AG09309 (cell line): ENCODE results near the gene ZSWIM8.
A peak's percentile ranks its signal among the peaks of the same experiment; 100 is the strongest.

Experiments used
- DNase-seq: peaks from one replicate; pipeline ENCODE4 v3.0.0-alpha.2; 2010; ENCODE audit warnings: low read depth
- H3K4me3 ChIP-seq: 2 replicates; pipeline ENCODE4 v1.5.1; 2011; ENCODE audit warnings: mild to moderate bottlenecking, low read depth, low read length, moderate library complexity; ENCODE audit not compliant: control insufficient read depth
- TF ChIP-seq, protein P1 (sequence below): IDR thresholded peaks from 2 replicates; pipeline ENCODE4 v1.5.1; 2011; ENCODE audit warnings: mild to moderate bottlenecking, low read depth, low read length, inconsistent platforms; ENCODE audit not compliant: insufficient read depth, control insufficient read depth; ENCODE audit errors: missing control alignments

Gene ZSWIM8

GRCh38 chr10:73809061-73809818, 23.8 kb downstream of the ZSWIM8 start:
- TF ChIP-seq, protein P1, sequence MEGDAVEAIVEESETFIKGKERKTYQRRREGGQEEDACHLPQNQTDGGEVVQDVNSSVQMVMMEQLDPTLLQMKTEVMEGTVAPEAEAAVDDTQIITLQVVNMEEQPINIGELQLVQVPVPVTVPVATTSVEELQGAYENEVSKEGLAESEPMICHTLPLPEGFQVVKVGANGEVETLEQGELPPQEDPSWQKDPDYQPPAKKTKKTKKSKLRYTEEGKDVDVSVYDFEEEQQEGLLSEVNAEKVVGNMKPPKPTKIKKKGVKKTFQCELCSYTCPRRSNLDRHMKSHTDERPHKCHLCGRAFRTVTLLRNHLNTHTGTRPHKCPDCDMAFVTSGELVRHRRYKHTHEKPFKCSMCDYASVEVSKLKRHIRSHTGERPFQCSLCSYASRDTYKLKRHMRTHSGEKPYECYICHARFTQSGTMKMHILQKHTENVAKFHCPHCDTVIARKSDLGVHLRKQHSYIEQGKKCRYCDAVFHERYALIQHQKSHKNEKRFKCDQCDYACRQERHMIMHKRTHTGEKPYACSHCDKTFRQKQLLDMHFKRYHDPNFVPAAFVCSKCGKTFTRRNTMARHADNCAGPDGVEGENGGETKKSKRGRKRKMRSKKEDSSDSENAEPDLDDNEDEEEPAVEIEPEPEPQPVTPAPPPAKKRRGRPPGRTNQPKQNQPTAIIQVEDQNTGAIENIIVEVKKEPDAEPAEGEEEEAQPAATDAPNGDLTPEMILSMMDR: no peak
- DNase-seq: no peak
- no peak overlapping the region for H3K4me3 ChIP-seq

DNA sequence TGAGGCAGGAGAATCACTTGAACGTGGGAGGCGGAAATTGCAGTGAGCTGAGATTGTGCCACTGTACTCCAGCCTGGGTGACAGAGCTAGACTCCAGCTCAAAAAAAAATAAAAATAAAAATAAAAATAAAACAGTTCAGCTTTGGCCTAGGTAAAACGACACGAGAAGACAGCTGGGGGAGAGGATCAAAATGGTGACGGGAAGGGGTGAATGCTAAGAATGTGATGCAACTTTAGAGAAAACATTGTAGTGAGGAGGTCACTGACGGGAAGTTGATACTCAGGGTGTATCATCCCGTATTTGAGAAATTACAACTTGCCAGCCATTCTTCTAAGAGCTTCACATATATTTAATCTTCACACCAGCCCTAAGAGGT, 24.9 kb downstream of the ZSWIM8 start:
- TF ChIP-seq, protein P1: no peak
- H3K4me3 ChIP-seq: peak overlapping the region; percentile 76
- peak; percentile 37 for DNase-seq

- DNase-seq: no peak
- H3K4me3 ChIP-seq: peak overlapping the region; percentile 76
- TF ChIP-seq, protein P1: no peak
These were observed 25.5 kb downstream of the ZSWIM8 start for GRCh38 chr10:73810735-73811465.

DNA sequence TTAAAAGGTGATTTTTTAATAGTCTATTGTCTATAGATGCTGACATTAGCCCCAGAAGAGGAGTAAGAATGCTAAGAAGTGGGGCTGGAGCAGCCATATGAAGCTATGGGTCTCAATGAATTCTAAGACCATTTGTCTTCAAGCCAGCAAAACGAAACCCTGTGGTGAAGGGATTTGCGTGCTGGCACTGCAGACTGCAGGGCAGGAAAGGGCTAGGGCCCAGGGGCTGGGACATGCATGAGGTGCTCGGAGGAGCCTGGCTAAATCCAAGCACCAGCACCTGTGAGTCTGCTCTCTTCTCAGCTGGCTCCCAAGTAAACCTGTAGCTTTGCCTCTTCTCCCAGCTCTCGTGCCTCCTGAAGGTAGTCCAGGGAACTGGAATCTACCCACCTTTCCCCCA, 27.3 kb downstream of the ZSWIM8 start:
- TF ChIP-seq, protein P1: no peak
- H3K4me3 ChIP-seq: no peak overlapping the region
- DNase-seq: no peak

- DNase-seq: no peak
- TF ChIP-seq, protein P1: no peak
- H3K4me3 ChIP-seq: no peak overlapping the region
These were observed 27.9 kb downstream of the ZSWIM8 start for GRCh38 chr10:73813333-73813732.

DNA sequence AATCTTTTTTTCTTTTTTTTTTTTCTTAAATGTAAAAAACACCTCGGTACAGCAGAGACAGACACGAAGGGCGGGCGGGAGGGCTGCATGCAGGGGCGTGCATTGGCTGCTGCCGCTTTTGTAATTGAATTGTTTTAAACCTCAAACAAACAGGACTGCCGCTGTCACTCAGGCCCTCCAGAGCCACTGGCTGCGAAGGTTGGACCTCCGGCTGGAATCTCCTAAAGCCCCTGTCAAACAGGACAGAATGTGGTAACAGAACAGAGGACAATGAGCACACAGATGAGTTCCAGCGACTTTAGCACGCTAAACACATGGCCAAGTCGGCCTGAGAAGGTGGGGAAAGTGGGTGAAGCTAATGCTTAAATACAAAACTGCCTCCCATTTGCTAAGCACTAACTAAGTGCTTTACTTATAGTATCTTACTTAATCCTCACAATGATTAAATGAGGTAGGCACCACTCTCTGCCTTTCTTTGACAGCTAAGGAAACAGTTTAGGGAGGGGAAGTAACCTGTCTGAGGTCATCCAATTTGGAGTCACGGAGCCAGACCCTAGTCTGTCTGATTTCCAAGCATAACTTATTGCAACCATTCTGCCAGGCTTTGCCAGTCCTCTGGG, 29.0 kb downstream of the ZSWIM8 start:
- DNase-seq: no peak
- no peak overlapping the region for H3K4me3 ChIP-seq
- TF ChIP-seq, protein P1: no peak
